Measurements from ENCODE around the gene PFKFB4. TPM values are rescaled to one million over a fixed set of nuclear protein-coding genes. Genes with fewer than 3 reads are reported as not detected.
A peak's percentile ranks its signal among the peaks of the same experiment; 100 is the strongest.

Gene PFKFB4
- total and polyA plus RNA-seq, 2 of the 4 experiments (the other 2 are of a cell fraction) = 16.9 to 17.0 TPM

GRCh38 chr3:48591886-48592518 lies 35.4 kb upstream of the PFKFB4 start:
- Histone ChIP-seq H3K9me1 (ENCODE audit: insufficient read depth, low read length) (peaks cover 49% of the 10 kb centered on the region), H2BK20ac (ENCODE audit: low read depth, low read length) (no peak overlapping the region), H3K18ac (ENCODE audit: low read depth, low read length) (no peak overlapping the region), H2AFZ (replicated peaks; ENCODE audit: low read length, poor library complexity) (no peak overlapping the region), H2AK5ac (ENCODE audit: low read depth, low read length) (peak overlapping the region; percentile 28), H3K14ac (replicated peaks; ENCODE audit: low read depth, low read length) (no peak overlapping the region; the same call in 1 of the 2 replicates), H3K4me3 (ENCODE audit: insufficient read depth, low read depth, low read length) (no peak overlapping the region), H3K4me1 (ENCODE audit: control insufficient read depth, insufficient read depth, low read length) (peaks cover 28% of the 10 kb centered on the region), H3K56ac (ENCODE audit: extremely low read depth, insufficient read depth, low read length) (no peak overlapping the region), H2BK120ac (ENCODE audit: low read depth, low read length) (no peak overlapping the region), H4K20me1 (ENCODE audit: insufficient read depth, low read length) (no peaks in the 10 kb centered on the region; the same call in 1 of the 2 replicates), H3K9me3 (ENCODE audit: control insufficient read depth, insufficient read depth, low read length) (no peaks in the 10 kb centered on the region), H4K91ac (ENCODE audit: insufficient read depth, low read depth, low read length) (no peak overlapping the region), H4K5ac (ENCODE audit: low read depth, low read length) (no peak overlapping the region), H2BK5ac (ENCODE audit: low read depth, low read length, poor library complexity, severe bottlenecking) (no peak overlapping the region), H3K4ac (ENCODE audit: low read depth, low read length) (no peak overlapping the region), H4K8ac (ENCODE audit: low read depth in 2 of 2, low read length in 2 of 2) (no peak overlapping the region), H3K4me2 (ENCODE audit: low read depth, low read length) (no peak overlapping the region), H3K36me3 (ENCODE audit: control insufficient read depth, insufficient read depth, low read length) (peaks cover 52% of the 10 kb centered on the region), H3K79me1 (ENCODE audit: low read depth in 1 of 2, low read length in 2 of 2) (peaks cover 28 to 82% of the 10 kb centered on the region in 2 experiments), H3K23ac (ENCODE audit: low read depth, low read length) (no peak overlapping the region), H2AK9ac (replicated peaks; ENCODE audit: low read depth, low read length, poor library complexity) (peak overlapping the region; percentile 85), H3K27ac (ENCODE audit: insufficient read depth, low read length) (no peak overlapping the region), H3K27me3 (ENCODE audit: control insufficient read depth, insufficient read depth, low read length) (no peaks in the 10 kb centered on the region), H3K9ac (ENCODE audit: low read depth, low read length) (no peak overlapping the region), H2BK15ac (ENCODE audit: low read depth, low read length) (no peak overlapping the region)
- TF ChIP-seq CHD1 (IDR thresholded peaks at IDR 0.05; ENCODE audit: low read depth, low read length) = no peak
- CTCF ChIA-PET = no interaction called here
- in situ Hi-C loops (cut with MboI; ENCODE audit: low sequenced_read_pairs) = no loop called here
- DNase-seq (no peak), ATAC-seq (ENCODE audit: low read depth) (no peak)
- dilution Hi-C loops (cut with HindIII; ENCODE audit: low sequenced_read_pairs, unreplicated experiment) = no loop called here
- intact Hi-C loops (cut with micrococcal nuclease) = no loop called here
- no TSS peak for BruUV-seq (replicated peaks)
- WGBS, 2 experiments (ENCODE audit: extremely low coverage in 2 of 2, insufficient read length in 1 of 2) = 100% methylated on average over 4 of the region's 22 CpGs; no CpG with 5 or more reads in 1 of the 2 experiments
- POLR2A ChIA-PET (ENCODE audit: unreplicated experiment) = no interaction called here
